HCT116 (cell line): ENCODE results near the gene ALK. TPM values are rescaled to one million over a fixed set of nuclear protein-coding genes. Genes with fewer than 3 reads are reported as not detected.

Experiments used
- ATAC-seq: fragments of 200-7000 bp; cut with Tn5 transposase; 2 replicates; pipeline ENCODE4 v1.9.1; 2020; ENCODE audit warnings: mild to moderate bottlenecking, moderate library complexity
- BruUV-seq: library from RNA; stranded (reverse); fragments of 400-500 nt; replicated peaks from 2 replicates; lab custom pipeline; 2021; lab: Mats Ljungman, UMichigan
- CTCF ChIA-PET: fragments of 300-600 bp; sonication (Branson Sonifier 250); formaldehyde crosslinking; loops from one replicate; lab custom pipeline; 2021; ENCODE audit warnings: antibody characterized with exemption; lab: Charles Lee
- POLR2A ChIA-PET: fragments of 300-600, 350-600 bp; sonication (Branson Sonifier 250); formaldehyde crosslinking; loops from one replicate; lab custom pipeline; 2021; ENCODE audit warnings: antibody characterized with exemption; lab: Charles Lee
- RAD21 ChIA-PET, 2 experiments: fragments of 300-600 bp; sonication (Branson Sonifier 250); formaldehyde crosslinking; loops; one replicate each; lab custom pipeline; 2023; ENCODE audit warnings: low total read pairs in 2 of 2; ENCODE audit not compliant: uncharacterized antibody in 2 of 2, unreplicated experiment in 2 of 2, low non-redundant PET in 1 of 2; lab: Charles Lee
- DNase-seq: peaks from one replicate; pipeline ENCODE4 v3.0.0-alpha.2; 2010; ENCODE audit warnings: low read depth, low spot score
- H2AFZ ChIP-seq: fragments of 200-600 bp; shearing (Covaris generic), sonication (generic); 2 replicates; pipeline ENCODE4 v1.6.1; 2017; ENCODE audit warnings: low read depth, mixed run types, mixed read lengths, antibody characterized with exemption, low read length; ENCODE audit not compliant: poor library complexity, severe bottlenecking
- H3K27ac ChIP-seq: 2 replicates; pipeline ENCODE4 v1.5.1; 2012; ENCODE audit warnings: low read depth, low read length
- H3K27me3 ChIP-seq: fragments of 200-600 bp; sonication (generic); 2 replicates; pipeline ENCODE4 v1.6.1; 2016; ENCODE audit warnings: mixed run types, low read length, mixed read lengths; ENCODE audit not compliant: insufficient read depth
- H3K36me3 ChIP-seq, 2 experiments: fragments of 200-500 bp in 1 of 2; fragments of 200-600 bp in 1 of 2; sonication (Bioruptor generic) in 1 of 2; sonication (generic) in 1 of 2; 2 replicates each; pipeline versions ENCODE4 v1.5.1 to v1.6.1; 2014 to 2016; ENCODE audit warnings: low read length in 2 of 2, inconsistent platforms in 1 of 2, mixed read lengths in 1 of 2, mixed run types in 1 of 2; ENCODE audit not compliant: insufficient read depth in 2 of 2, control insufficient read depth in 1 of 2
- H3K4me1 ChIP-seq, 2 experiments: fragments of 200-600 bp in 1 of 2; sonication (generic) in 1 of 2; 2 replicates each; pipeline versions ENCODE4 v1.5.1 to v1.6.1; 2012 to 2017; ENCODE audit warnings: low read length in 2 of 2, inconsistent platforms in 1 of 2, mild to moderate bottlenecking in 1 of 2, mixed read lengths in 1 of 2, mixed run types in 1 of 2, moderate library complexity in 1 of 2; ENCODE audit not compliant: insufficient read depth in 2 of 2, control insufficient read depth in 1 of 2
- H3K4me2 ChIP-seq: fragments of 200-600 bp; sonication (generic); 2 replicates; pipeline ENCODE4 v1.6.1; 2017; ENCODE audit warnings: mixed run types, low read length, mixed read lengths
- H3K4me3 ChIP-seq, 2 experiments: fragments of 200-600 bp in 1 of 2; sonication (generic) in 1 of 2; replicated peaks in 1 of 2; 2 replicates each; pipeline ENCODE4 v1.5.1; 2011 to 2016; ENCODE audit warnings: low read length in 2 of 2, control low read depth in 1 of 2, low read depth in 1 of 2, mild to moderate bottlenecking in 1 of 2, mixed read lengths in 1 of 2, mixed run types in 1 of 2
- H3K79me2 ChIP-seq: fragments of 200-600 bp; sonication (generic); 2 replicates; pipeline ENCODE4 v1.6.1; 2017; ENCODE audit warnings: mild to moderate bottlenecking, mixed run types, low read length, moderate library complexity, mixed read lengths; ENCODE audit not compliant: insufficient read depth
- H3K9ac ChIP-seq: fragments of 200-600 bp; sonication (generic); 2 replicates; pipeline ENCODE4 v1.6.1; 2016; ENCODE audit warnings: low read length, mixed read lengths
- H3K9me2 ChIP-seq: fragments of 200-600 bp; sonication (generic), shearing (Covaris generic); 2 replicates; pipeline ENCODE4 v1.6.1; 2017; ENCODE audit warnings: mixed run types, mild to moderate bottlenecking, moderate library complexity; ENCODE audit not compliant: insufficient read depth
- H3K9me3 ChIP-seq, 2 experiments: fragments of 200-500 bp in 1 of 2; fragments of 200-600 bp in 1 of 2; sonication (Bioruptor generic) in 1 of 2; sonication (generic) in 1 of 2; 2 replicates each; pipeline ENCODE4 v1.6.1; 2014 to 2017; ENCODE audit warnings: low read length in 2 of 2, mixed read lengths in 2 of 2, inconsistent platforms in 1 of 2, low read depth in 1 of 2, mild to moderate bottlenecking in 1 of 2, mixed run types in 1 of 2, moderate library complexity in 1 of 2; ENCODE audit not compliant: control insufficient read depth in 1 of 2, insufficient read depth in 1 of 2
- H4K20me1 ChIP-seq: fragments of 200-600 bp; sonication (generic), shearing (Covaris generic); 2 replicates; pipeline ENCODE4 v1.6.1; 2017; ENCODE audit warnings: mixed run types, mild to moderate bottlenecking, moderate library complexity; ENCODE audit not compliant: insufficient read depth
- CEBPB ChIP-seq: IDR thresholded peaks from 2 replicates; pipeline ENCODE4 v1.6.1; 2012; ENCODE audit warnings: low read depth
- EGR1 ChIP-seq: IDR thresholded peaks from 2 replicates; pipeline ENCODE4 v1.6.1; 2012; ENCODE audit warnings: low read depth
- ELF1 ChIP-seq: IDR thresholded peaks from 2 replicates; pipeline ENCODE4 v1.6.1; 2012; ENCODE audit warnings: low read depth, borderline replicate concordance
- JUND ChIP-seq: IDR thresholded peaks from 2 replicates; pipeline ENCODE4 v1.6.1; 2012
- POLR2AphosphoS5 ChIP-seq: IDR thresholded peaks from 2 replicates; pipeline ENCODE4 v1.6.1; 2011; ENCODE audit warnings: mild to moderate bottlenecking, low read depth, low read length, moderate library complexity
- YY1 ChIP-seq: IDR thresholded peaks from 2 replicates; pipeline ENCODE4 v1.6.1; 2011; ENCODE audit warnings: low read length, low read depth, moderate library complexity, mild to moderate bottlenecking; ENCODE audit not compliant: insufficient replicate concordance; ENCODE audit errors: extremely low read depth
- ZBTB33 ChIP-seq: IDR thresholded peaks from 2 replicates; pipeline ENCODE4 v1.6.1; 2011; ENCODE audit warnings: mild to moderate bottlenecking, low read length, moderate library complexity; ENCODE audit not compliant: insufficient replicate concordance; ENCODE audit errors: extremely low read depth
- ZNF274 ChIP-seq: fragments of 200-500 bp; sonication (Bioruptor generic); IDR thresholded peaks from 2 replicates; pipeline ENCODE4 v1.6.1; 2014; ENCODE audit warnings: mild to moderate bottlenecking, low read depth, low read length, inconsistent platforms
- intact Hi-C: fragments of 100-400 bp; cut with micrococcal nuclease; formaldehyde crosslinking; loops from 2 replicates; pipeline ENCODE4 v1.10.0; 2022
- total RNA-seq: library from RNA; stranded (reverse); gene quantifications from one replicate; pipeline ENCODE4 v1.2.1, GENCODE V29; 2021; ENCODE audit not compliant: unreplicated experiment
- TF ChIP-seq, protein P1 (sequence below): IDR thresholded peaks from 2 replicates; pipeline ENCODE4 v1.6.1; 2012

ALK gene
- total RNA-seq, 1 experiment from 2014 or later = not detected

DNA sequence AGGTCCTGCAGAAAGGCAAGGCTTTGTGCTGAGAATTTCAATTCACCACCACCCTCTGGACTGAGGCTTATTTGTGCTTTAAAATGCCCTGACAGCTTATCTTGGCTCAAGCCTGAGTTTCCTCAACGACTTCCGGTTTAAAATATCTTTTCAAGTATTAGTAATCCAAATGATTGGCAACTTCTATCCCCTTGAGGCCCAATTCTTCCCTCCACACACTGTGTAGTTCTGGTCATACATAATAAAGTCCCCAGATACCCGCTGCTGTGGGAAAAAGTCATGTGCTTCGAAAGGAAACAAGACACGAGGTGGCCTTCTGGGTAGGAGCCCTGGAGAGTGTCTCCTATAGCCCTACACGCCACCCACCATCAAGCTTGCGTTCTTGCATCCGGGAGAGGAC, 393.4 kb downstream of the ALK start:
- no TSS peak for BruUV-seq
- RAD21 ChIA-PET = no interaction called here
- POLR2A ChIA-PET = no interaction called here
- Histone ChIP-seq H4K20me1 (no peaks in the 10 kb centered on the region), H3K9me2 (no peaks in the 10 kb centered on the region), H3K36me3 (no peaks in the 10 kb centered on the region), H3K4me2 (no peak overlapping the region), H3K4me3 (no peak overlapping the region), H3K9ac (no peak overlapping the region), H3K79me2 (no peaks in the 10 kb centered on the region), H3K4me1 (no peaks in the 10 kb centered on the region), H2AFZ (no peak overlapping the region), H3K9me3 (no peaks in the 10 kb centered on the region), H3K27me3 (peaks cover 72% of the 10 kb centered on the region; the same call in 1 of the 2 replicates), H3K27ac (no peak overlapping the region)
- no peak for DNase-seq
- no peak for ATAC-seq
- no peak for TF ChIP-seq ZNF274
- no peak for TF ChIP-seq JUND
- intact Hi-C loops = no loop called here
- CTCF ChIA-PET = no interaction called here

DNA sequence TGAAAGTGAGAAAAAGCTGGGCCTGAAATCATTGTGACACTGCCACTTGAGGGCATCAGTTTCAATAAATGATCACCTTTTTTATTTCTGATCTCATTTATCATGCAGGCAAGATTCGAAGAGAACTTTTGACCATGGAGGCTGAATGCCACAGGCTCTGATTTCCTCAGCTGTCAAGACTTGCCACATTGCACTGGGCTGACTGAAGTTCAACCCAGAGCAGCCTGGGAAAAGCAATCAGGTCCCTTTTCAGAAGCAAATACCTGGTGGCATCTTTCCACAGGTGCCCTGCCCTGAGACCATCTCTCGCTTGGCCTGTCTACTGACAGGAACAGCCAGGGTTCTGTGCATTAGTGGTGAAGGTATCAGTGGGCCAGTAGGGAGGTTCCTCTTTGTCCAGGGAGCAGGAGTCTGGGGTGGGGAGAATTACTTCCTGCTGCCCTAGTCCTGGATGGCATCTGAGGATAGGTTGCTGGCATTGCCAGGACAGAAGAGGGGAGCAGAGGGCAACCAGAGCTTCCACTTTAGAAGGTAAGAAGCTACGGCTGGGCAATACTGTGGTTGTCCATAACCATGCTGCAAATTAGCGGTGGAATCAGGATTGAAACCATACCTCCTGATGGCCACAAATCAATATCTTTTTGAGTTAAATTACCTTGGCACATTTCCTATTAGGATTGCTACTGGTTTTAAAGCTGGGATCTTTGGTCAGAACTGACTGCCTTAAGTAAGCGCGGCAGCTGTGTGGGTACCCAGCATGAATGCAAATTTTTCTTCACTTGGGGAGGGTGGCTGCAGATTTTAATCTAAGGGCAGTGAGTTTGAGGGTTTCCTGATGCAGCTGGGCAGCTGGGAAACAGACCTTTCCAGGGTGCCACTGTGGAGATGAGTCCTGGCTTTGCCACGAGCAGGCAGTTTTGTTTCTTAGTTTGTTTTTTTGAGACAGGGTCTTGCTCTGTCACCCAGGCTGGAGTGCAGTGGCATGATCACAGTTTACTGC, 394.5 kb downstream of the ALK start:
- Histone ChIP-seq H3K4me2 (no peak overlapping the region), H4K20me1 (no peaks in the 10 kb centered on the region)
- ChIA-PET POLR2A (no interaction called here), RAD21 (no interaction called here)
- no peak for ATAC-seq
- TF ChIP-seq, protein P1, sequence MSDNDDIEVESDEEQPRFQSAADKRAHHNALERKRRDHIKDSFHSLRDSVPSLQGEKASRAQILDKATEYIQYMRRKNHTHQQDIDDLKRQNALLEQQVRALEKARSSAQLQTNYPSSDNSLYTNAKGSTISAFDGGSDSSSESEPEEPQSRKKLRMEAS = no peak
- no peak for TF ChIP-seq YY1
- TF ChIP-seq ZBTB33 = no peak
- no peak for TF ChIP-seq POLR2AphosphoS5
- TF ChIP-seq ZNF274 = no peak
- no peak for TF ChIP-seq ELF1
- no peak for TF ChIP-seq CEBPB
- no peak for TF ChIP-seq EGR1
- TF ChIP-seq, all 23 proteins: peak for 0
- H3K79me2 ChIP-seq = no peaks in the 10 kb centered on the region
- H2AFZ ChIP-seq = no peak overlapping the region
- CTCF ChIA-PET = no interaction called here
- H3K4me1 ChIP-seq = no peaks in the 10 kb centered on the region
- no TSS peak for BruUV-seq
- H3K27me3 ChIP-seq = peaks cover 71% of the 10 kb centered on the region; the same call in 1 of the 2 replicates
- H3K9ac ChIP-seq = no peak overlapping the region
- no peaks in the 10 kb centered on the region for H3K9me2 ChIP-seq
- no peak for DNase-seq
- H3K36me3 ChIP-seq = no peaks in the 10 kb centered on the region
- H3K27ac ChIP-seq = no peak overlapping the region
- intact Hi-C loops = no loop called here
- H3K9me3 ChIP-seq = no peaks in the 10 kb centered on the region
- no peak overlapping the region for H3K4me3 ChIP-seq
